KMS-11 (cell line): ENCODE data around the gene ECPAS.

ENCODE experiments used
- H2AFZ ChIP-seq: fragments of 200-600 bp; sonication (generic); 2 replicates; pipeline ENCODE4 v1.6.1; 2016; ENCODE audit warnings: antibody characterized with exemption, mixed run types, low read depth
- H3K27ac ChIP-seq: fragments of 200-600 bp; sonication (generic); 2 replicates; pipeline ENCODE4 v1.6.1; 2016; ENCODE audit warnings: mild to moderate bottlenecking, mixed run types
- H3K27me3 ChIP-seq: fragments of 200-600 bp; sonication (generic); 2 replicates; pipeline ENCODE4 v1.6.1; 2017; ENCODE audit warnings: mild to moderate bottlenecking, low read depth, mixed run types, moderate library complexity; ENCODE audit not compliant: insufficient read depth
- H3K36me3 ChIP-seq: fragments of 200-600 bp; sonication (generic); 2 replicates; pipeline ENCODE4 v1.6.1; 2017; ENCODE audit warnings: mild to moderate bottlenecking, mixed run types; ENCODE audit not compliant: insufficient read depth
- H3K4me1 ChIP-seq: fragments of 200-600 bp; sonication (generic); 2 replicates; pipeline ENCODE4 v1.6.1; 2016; ENCODE audit warnings: mild to moderate bottlenecking, low read depth, mixed run types; ENCODE audit not compliant: poor library complexity, severe bottlenecking
- H3K4me2 ChIP-seq: fragments of 200-600 bp; sonication (generic); 2 replicates; pipeline ENCODE4 v1.7.0; 2016; ENCODE audit warnings: mild to moderate bottlenecking, mixed run types
- H3K4me3 ChIP-seq: fragments of 200-600 bp; sonication (generic); IDR thresholded peaks from 2 replicates; pipeline ENCODE4 v1.6.1; 2017; ENCODE audit warnings: low read depth, low read length, mixed read lengths; ENCODE audit not compliant: insufficient read depth
- H3K79me2 ChIP-seq: fragments of 200-600 bp; sonication (generic); 2 replicates; pipeline ENCODE4 v1.6.1; 2016; ENCODE audit warnings: low read depth, mixed run types; ENCODE audit not compliant: insufficient read depth
- H3K9ac ChIP-seq: fragments of 200-600 bp; sonication (generic); 2 replicates; pipeline ENCODE4 v1.6.1; 2016; ENCODE audit warnings: mild to moderate bottlenecking, mixed run types
- H4K20me1 ChIP-seq: fragments of 200-600 bp; sonication (generic); 2 replicates; pipeline ENCODE4 v1.6.1; 2016; ENCODE audit warnings: mild to moderate bottlenecking, mixed run types; ENCODE audit not compliant: insufficient read depth
- CTCF ChIP-seq: fragments of 200-600 bp; sonication (generic); conservative IDR thresholded peaks from 2 replicates; pipeline ENCODE4 v1.6.1; 2017; ENCODE audit warnings: low read depth, mild to moderate bottlenecking, antibody characterized with exemption, low read length, moderate library complexity, mixed read lengths

The ECPAS gene

GRCh38 chr9:111527347-111527746 lies 43.2 kb upstream of the ECPAS start:
- no peak overlapping the region for H3K27ac ChIP-seq
- H3K9ac ChIP-seq = no peak overlapping the region
- H3K4me2 ChIP-seq = no peak overlapping the region
- no peaks in the 10 kb centered on the region for H3K36me3 ChIP-seq
- no peak overlapping the region for H3K4me3 ChIP-seq
- H3K4me1 ChIP-seq = no peaks in the 10 kb centered on the region
- H4K20me1 ChIP-seq = no peaks in the 10 kb centered on the region
- no peaks in the 10 kb centered on the region for H3K79me2 ChIP-seq
- TF ChIP-seq CTCF = no peak
- no peak overlapping the region for H2AFZ ChIP-seq
- no peaks in the 10 kb centered on the region for H3K27me3 ChIP-seq

GRCh38 chr9:111525056-111525977 lies 41.1 kb upstream of the ECPAS start, which contains the start of gene ZNF483:
ZNF483 (plus strand) TSS chr9:111525179; CDS start chr9:111527396, 2,217 bp downstream.
- no peaks in the 10 kb centered on the region for H4K20me1 ChIP-seq
- H3K79me2 ChIP-seq = no peaks in the 10 kb centered on the region
- no peak within 1 kb of the TSS for H3K4me2 ChIP-seq
- no peak for TF ChIP-seq CTCF
- H2AFZ ChIP-seq = no peak within 1 kb of the TSS
- no peaks in the 10 kb centered on the region for H3K36me3 ChIP-seq
- H3K4me3 ChIP-seq = no peak within 1 kb of the TSS
- no peak within 1 kb of the TSS for H3K9ac ChIP-seq
- H3K27me3 ChIP-seq = no peaks in the 10 kb centered on the region
- H3K27ac ChIP-seq = no peak within 1 kb of the TSS
- H3K4me1 ChIP-seq = no peaks in the 10 kb centered on the region

- Histone ChIP-seq H3K4me2 (no peak overlapping the region), H3K27ac (no peak overlapping the region), H3K27me3 (no peaks in the 10 kb centered on the region), H4K20me1 (no peaks in the 10 kb centered on the region), H3K4me1 (no peaks in the 10 kb centered on the region), H3K4me3 (no peak overlapping the region), H3K9ac (no peak overlapping the region), H3K36me3 (no peaks in the 10 kb centered on the region), H2AFZ (no peak overlapping the region), H3K79me2 (no peaks in the 10 kb centered on the region)
- TF ChIP-seq CTCF = no peak
These were observed 40.5 kb upstream of the ECPAS start for GRCh38 chr9:111524731-111525055.

- H3K36me3 ChIP-seq = no peaks in the 10 kb centered on the region
- no peak overlapping the region for H3K4me2 ChIP-seq
- no peaks in the 10 kb centered on the region for H3K27me3 ChIP-seq
- no peak for TF ChIP-seq CTCF
- no peak overlapping the region for H3K4me3 ChIP-seq
- H3K27ac ChIP-seq = no peak overlapping the region
- no peak overlapping the region for H2AFZ ChIP-seq
- no peaks in the 10 kb centered on the region for H3K4me1 ChIP-seq
- H3K9ac ChIP-seq = no peak overlapping the region
- no peaks in the 10 kb centered on the region for H4K20me1 ChIP-seq
- H3K79me2 ChIP-seq = no peaks in the 10 kb centered on the region
These were observed 31.9 kb upstream of the ECPAS start for GRCh38 chr9:111516061-111516465.
